ENCODE results near the gene CHMP6. TPM values are rescaled to one million over a fixed set of nuclear protein-coding genes. Genes with fewer than 3 reads are reported as not detected.

Gene CHMP6
- polyA plus RNA-seq, 3 donors: 20.3 to 44.8 (median 44.1) TPM

DNA sequence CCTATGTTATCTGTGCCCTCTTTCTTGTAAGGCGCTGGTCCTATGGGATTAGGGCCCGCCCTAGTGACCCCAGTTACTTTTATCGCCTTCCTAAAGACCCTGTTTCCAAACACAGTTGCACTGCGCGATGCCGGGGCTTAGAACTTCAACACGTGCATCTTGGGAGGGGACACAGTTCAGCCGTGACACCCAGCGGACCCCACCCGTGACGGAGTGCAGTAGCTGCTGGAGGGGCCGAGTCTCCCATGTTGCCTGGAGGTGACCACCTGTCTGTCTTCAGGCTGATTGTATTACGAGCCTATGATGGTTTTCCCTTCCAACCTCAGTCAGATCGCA lies 52.8 kb downstream of the CHMP6 start:
- H3K79me2 ChIP-seq (ENCODE audit: insufficient read depth, low read length): peaks cover 6% of the 10 kb centered on the region
- H3K9ac ChIP-seq (ENCODE audit: insufficient read depth, low read length, poor library complexity, severe bottlenecking): no peak overlapping the region
- H3K27me3 ChIP-seq (ENCODE audit: control insufficient read depth in 2 of 2, insufficient read depth in 2 of 2, low read length in 2 of 2): no peaks in the 10 kb centered on the region
- H3K4me1 Mint-ChIP-seq: peaks cover 18% of the 10 kb centered on the region
- H4K20me1 ChIP-seq (ENCODE audit: insufficient read depth, low read length): peaks cover 61% of the 10 kb centered on the region
- H3K9me3 Mint-ChIP-seq: no peaks in the 10 kb centered on the region
- no peaks in the 10 kb centered on the region for H3K9me3 ChIP-seq (replicated peaks in 1 of 2; ENCODE audit: control insufficient read depth in 1 of 2, insufficient read depth in 1 of 2, low read length in 2 of 2)
- H3K4me3 ChIP-seq (replicated peaks in 1 of 3; ENCODE audit: low read depth in 2 of 3, low read length in 3 of 3): no peak overlapping the region
- intact Hi-C loops (cut with micrococcal nuclease): no loop called here
- H3K27me3 Mint-ChIP-seq (ENCODE audit: low read depth in 3 of 3): peaks cover 1 to 12% (median 5%) of the 10 kb centered on the region in 3 donors
- H3K27ac Mint-ChIP-seq: no peak overlapping the region
- WGBS (ENCODE audit: insufficient coverage): 94% methylated on average over 11 of the region's 14 CpGs
- no peak overlapping the region for H3K27ac ChIP-seq (ENCODE audit: low read depth in 1 of 2, low read length in 2 of 2)
- peaks cover 15 to 19% of the 10 kb centered on the region in 2 donors for H3K4me1 ChIP-seq (ENCODE audit: control insufficient read depth in 1 of 2, insufficient read depth in 2 of 2, low read length in 2 of 2)
- no peak for TF ChIP-seq CTCF (IDR thresholded peaks at IDR 0.05)
- no peak overlapping the region for H3K4me2 ChIP-seq (replicated peaks; ENCODE audit: extremely low read depth, low read length, poor library complexity, severe bottlenecking)
- H3K36me3 Mint-ChIP-seq: peaks cover under 1 to 2% of the 10 kb centered on the region in 2 donors
- DNase-seq: no peak
- no peaks in the 10 kb centered on the region for H3K36me3 ChIP-seq (replicated peaks in 1 of 2; ENCODE audit: control insufficient read depth in 1 of 2, insufficient read depth in 2 of 2, low read length in 2 of 2)
- H3K4me3 Mint-ChIP-seq: no peak overlapping the region
- no peak overlapping the region for H2AFZ ChIP-seq (ENCODE audit: insufficient read depth, low read depth, low read length, poor library complexity, severe bottlenecking)

- Histone ChIP-seq H2AFZ (ENCODE audit: insufficient read depth, low read depth, low read length, poor library complexity, severe bottlenecking) (no peak overlapping the region), H3K4me3 (replicated peaks in 1 of 3; ENCODE audit: low read depth in 2 of 3, low read length in 3 of 3) (no peak overlapping the region), H3K36me3 (replicated peaks in 1 of 2; ENCODE audit: control insufficient read depth in 1 of 2, insufficient read depth in 2 of 2, low read length in 2 of 2) (no peaks in the 10 kb centered on the region), H3K9ac (ENCODE audit: insufficient read depth, low read length, poor library complexity, severe bottlenecking) (no peak overlapping the region), H4K20me1 (ENCODE audit: insufficient read depth, low read length) (peaks cover 55% of the 10 kb centered on the region), H3K79me2 (ENCODE audit: insufficient read depth, low read length) (no peaks in the 10 kb centered on the region), H3K4me1 (ENCODE audit: control insufficient read depth in 1 of 2, insufficient read depth in 2 of 2, low read length in 2 of 2) (peaks cover 20 to 25% of the 10 kb centered on the region in 2 donors), H3K4me2 (replicated peaks; ENCODE audit: extremely low read depth, low read length, poor library complexity, severe bottlenecking) (no peak overlapping the region), H3K27ac (ENCODE audit: low read depth in 1 of 2, low read length in 2 of 2) (no peak overlapping the region), H3K27me3 (ENCODE audit: control insufficient read depth in 2 of 2, insufficient read depth in 2 of 2, low read length in 2 of 2) (no peaks in the 10 kb centered on the region), H3K9me3 (replicated peaks in 1 of 2; ENCODE audit: control insufficient read depth in 1 of 2, insufficient read depth in 1 of 2, low read length in 2 of 2) (no peaks in the 10 kb centered on the region)
- no peaks in the 10 kb centered on the region for H3K36me3 Mint-ChIP-seq
- DNase-seq: no peak
- H3K27me3 Mint-ChIP-seq (ENCODE audit: low read depth in 3 of 3): peaks cover 1 to 11% (median 3%) of the 10 kb centered on the region in 3 donors
- no peak overlapping the region for H3K4me3 Mint-ChIP-seq
- peaks cover 24% of the 10 kb centered on the region for H3K4me1 Mint-ChIP-seq
- intact Hi-C loops (cut with micrococcal nuclease): no loop called here
- TF ChIP-seq CTCF (IDR thresholded peaks at IDR 0.05): no peak
- H3K27ac Mint-ChIP-seq: peak overlapping the region in 1 of 7 donors; percentile 23
- no peaks in the 10 kb centered on the region for H3K9me3 Mint-ChIP-seq
- 77% methylated on average over 25 of the region's 28 CpGs for WGBS (ENCODE audit: insufficient coverage)
These were observed 53.3 kb downstream of the CHMP6 start for GRCh38 chr17:81044764-81045589.

Measured in CD14-positive monocyte (primary cell).